WTC11 (cell line): ENCODE results near the gene PARD3B. TPM values are rescaled to one million over a fixed set of nuclear protein-coding genes. Genes with fewer than 3 reads are reported as not detected.

Experiments used
- ATAC-seq: fragments of 200-7000 bp; cut with Tn5 transposase; 2 replicates; pipeline ENCODE4 v1.10.0; 2021; ENCODE audit warnings: mild to moderate bottlenecking, moderate library complexity
- CTCF ChIA-PET: fragments of 300-600 bp; sonication (Branson Sonifier 250); formaldehyde crosslinking; loops from one replicate; lab custom pipeline; 2021; ENCODE audit warnings: antibody characterized with exemption; lab: Charles Lee
- POLR2A ChIA-PET: fragments of 350-600 bp; sonication (Branson Sonifier 250); formaldehyde crosslinking; loops from one replicate; lab custom pipeline; 2021; ENCODE audit warnings: antibody characterized with exemption; lab: Charles Lee
- DNase-seq: peaks from one replicate; pipeline ENCODE4 v3.0.0; 2021; ENCODE audit warnings: low spot score
- H3K27ac Mint-ChIP-seq: 2 replicates; pipeline ENCODE4 v1.8.0; 2021; ENCODE audit warnings: mixed read lengths
- H3K27me3 Mint-ChIP-seq: 2 replicates; pipeline ENCODE4 v1.8.0; 2021; ENCODE audit warnings: low read depth, mild to moderate bottlenecking, moderate library complexity, mixed read lengths
- H3K36me3 Mint-ChIP-seq: 2 replicates; pipeline ENCODE4 v1.8.0; 2021; ENCODE audit warnings: mixed read lengths
- H3K4me1 Mint-ChIP-seq: 2 replicates; pipeline ENCODE4 v1.8.0; 2022; ENCODE audit warnings: mixed read lengths
- H3K4me3 Mint-ChIP-seq: 2 replicates; pipeline ENCODE4 v1.8.0; 2021; ENCODE audit warnings: mild to moderate bottlenecking, moderate library complexity, mixed read lengths
- H3K9me3 Mint-ChIP-seq: 2 replicates; pipeline ENCODE4 v1.8.0; 2021; ENCODE audit warnings: mixed read lengths
- ESRRA ChIP-seq: sonication (generic); formaldehyde crosslinking; IDR thresholded peaks from 2 replicates; pipeline ENCODE4 v1.8.1; 2022; ENCODE audit warnings: mild to moderate bottlenecking, missing genetic modification reagents, borderline replicate concordance
- ETV6 ChIP-seq: sonication (generic); formaldehyde crosslinking; IDR thresholded peaks from 2 replicates; pipeline ENCODE4 v1.8.1; 2022; ENCODE audit warnings: mild to moderate bottlenecking, missing genetic modification reagents
- GRHL2 ChIP-seq: fragments of 250-450 bp; sonication (Bioruptor Pico); IDR thresholded peaks from 2 replicates; pipeline ENCODE4 v1.8.0; 2022; ENCODE audit warnings: mild to moderate bottlenecking, moderate library complexity; ENCODE audit not compliant: insufficient replicate concordance, severe bottlenecking
- MXD4 ChIP-seq: fragments of 250-450 bp; sonication (Bioruptor Pico); IDR thresholded peaks from 2 replicates; pipeline ENCODE4 v1.8.0; 2021; ENCODE audit warnings: mild to moderate bottlenecking, moderate library complexity, borderline replicate concordance
- MYBL2 ChIP-seq: sonication (generic); formaldehyde crosslinking; IDR thresholded peaks from 2 replicates; pipeline ENCODE4 v1.8.1; 2023; ENCODE audit warnings: mild to moderate bottlenecking, moderate library complexity, missing genetic modification reagents
- SMAD4 ChIP-seq: sonication (generic); formaldehyde crosslinking; IDR thresholded peaks from 2 replicates; pipeline ENCODE4 v1.8.0; 2022; ENCODE audit warnings: mild to moderate bottlenecking, missing genetic modification reagents
- TCF7 ChIP-seq: sonication (generic); formaldehyde crosslinking; IDR thresholded peaks from 2 replicates; pipeline ENCODE4 v1.8.0; 2022; ENCODE audit warnings: mild to moderate bottlenecking, low read depth, missing genetic modification reagents, moderate library complexity
- TEAD4 ChIP-seq: sonication (generic); formaldehyde crosslinking; IDR thresholded peaks from 2 replicates; pipeline ENCODE4 v1.8.0; 2022; ENCODE audit warnings: mild to moderate bottlenecking, missing genetic modification reagents
- TP53 ChIP-seq: sonication (generic); formaldehyde crosslinking; IDR thresholded peaks from 2 replicates; pipeline ENCODE4 v1.8.1; 2023; ENCODE audit warnings: mild to moderate bottlenecking, missing genetic modification reagents
- ZNF263 ChIP-seq: sonication (generic); formaldehyde crosslinking; IDR thresholded peaks from 2 replicates; pipeline ENCODE4 v1.8.1; 2022; ENCODE audit warnings: low read depth, mild to moderate bottlenecking, moderate library complexity, missing genetic modification reagents
- ZNF671 ChIP-seq: fragments of 250-450 bp; sonication (Bioruptor Pico); IDR thresholded peaks from 2 replicates; pipeline ENCODE4 v1.8.0; 2021; ENCODE audit warnings: mild to moderate bottlenecking
- total RNA-seq: library from RNA; stranded (reverse); gene quantifications from 3 replicates; pipeline ENCODE4 v1.2.3, GENCODE V29; 2021
- TF ChIP-seq, protein P1 (sequence below): sonication (generic); formaldehyde crosslinking; IDR thresholded peaks from 2 replicates; pipeline ENCODE4 v1.8.1; 2023; ENCODE audit warnings: mild to moderate bottlenecking, missing genetic modification reagents, borderline replicate concordance
- TF ChIP-seq, protein P2 (sequence below): fragments of 250-450 bp; sonication (Bioruptor Pico); IDR thresholded peaks from 2 replicates; pipeline ENCODE4 v2.1.2; 2022; ENCODE audit warnings: mild to moderate bottlenecking, moderate library complexity
- TF ChIP-seq, protein P3 (sequence below): sonication (generic); formaldehyde crosslinking; IDR thresholded peaks from 2 replicates; pipeline ENCODE4 v1.8.0; 2022; ENCODE audit warnings: missing genetic modification reagents
- TF ChIP-seq, protein P4 (sequence below): fragments of 200-600 bp; IDR thresholded peaks from 2 replicates; pipeline ENCODE4 v1.8.0; 2022; ENCODE audit warnings: antibody characterized with exemption
- TF ChIP-seq, protein P5 (sequence below): sonication (generic); formaldehyde crosslinking; IDR thresholded peaks from 2 replicates; pipeline ENCODE4 v1.8.1; 2022; ENCODE audit warnings: mild to moderate bottlenecking, moderate library complexity, missing genetic modification reagents
- TF ChIP-seq, protein P6 (sequence below): sonication (generic); formaldehyde crosslinking; IDR thresholded peaks from 2 replicates; pipeline ENCODE4 v1.8.1; 2022; ENCODE audit warnings: missing genetic modification reagents, borderline replicate concordance
- TF ChIP-seq, protein P7 (sequence below): sonication (generic); formaldehyde crosslinking; IDR thresholded peaks from 2 replicates; pipeline ENCODE4 v1.8.1; 2022; ENCODE audit warnings: low read depth, mild to moderate bottlenecking, moderate library complexity, missing genetic modification reagents, borderline replicate concordance
- TF ChIP-seq, protein P8 (sequence below): sonication (generic); formaldehyde crosslinking; IDR thresholded peaks from 2 replicates; pipeline ENCODE4 v1.8.0; 2023; ENCODE audit warnings: mild to moderate bottlenecking, missing genetic modification reagents

Gene PARD3B
- total RNA-seq, 1 experiment from 2014 or later, result 5.6 TPM

DNA sequence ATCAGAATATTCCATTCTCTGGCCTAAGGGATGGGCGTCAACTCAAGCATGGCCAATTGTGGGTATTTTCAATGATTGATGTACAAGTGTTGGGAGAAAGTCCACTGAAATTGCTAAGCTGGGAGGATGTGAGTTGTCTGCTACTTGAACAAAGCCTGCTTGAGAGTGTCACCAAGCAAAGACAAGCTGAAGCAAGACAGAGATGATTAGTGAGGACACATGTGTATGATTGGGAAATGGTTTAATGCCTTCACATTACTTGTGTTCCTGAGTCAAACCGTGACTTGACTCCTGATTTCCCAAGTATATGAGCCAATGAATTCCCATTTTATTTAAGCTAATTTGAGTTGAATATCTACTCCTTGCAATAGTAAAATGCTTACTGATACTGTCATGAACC is 1113.3 kb downstream of the PARD3B start:
- DNase-seq, result no peak

More for the DNA sequence above, 1113.3 kb downstream of the PARD3B start:
- no peaks in the 10 kb centered on the region for H3K4me1 Mint-ChIP-seq
- no peak for ATAC-seq
- TF ChIP-seq ZNF263 (CRISPR knock-in tag) (no peak), MYBL2 (CRISPR knock-in tag) (no peak), ESRRA (CRISPR knock-in tag) (no peak), TCF7 (CRISPR knock-in tag) (no peak), SMAD4 (CRISPR knock-in tag) (no peak), GRHL2 (CRISPR knock-in tag) (no peak), TEAD4 (CRISPR knock-in tag) (no peak), MXD4 (no peak), TP53 (CRISPR knock-in tag) (no peak), ZNF671 (CRISPR knock-in tag) (no peak), ETV6 (no peak)
- TF ChIP-seq, protein P1, sequence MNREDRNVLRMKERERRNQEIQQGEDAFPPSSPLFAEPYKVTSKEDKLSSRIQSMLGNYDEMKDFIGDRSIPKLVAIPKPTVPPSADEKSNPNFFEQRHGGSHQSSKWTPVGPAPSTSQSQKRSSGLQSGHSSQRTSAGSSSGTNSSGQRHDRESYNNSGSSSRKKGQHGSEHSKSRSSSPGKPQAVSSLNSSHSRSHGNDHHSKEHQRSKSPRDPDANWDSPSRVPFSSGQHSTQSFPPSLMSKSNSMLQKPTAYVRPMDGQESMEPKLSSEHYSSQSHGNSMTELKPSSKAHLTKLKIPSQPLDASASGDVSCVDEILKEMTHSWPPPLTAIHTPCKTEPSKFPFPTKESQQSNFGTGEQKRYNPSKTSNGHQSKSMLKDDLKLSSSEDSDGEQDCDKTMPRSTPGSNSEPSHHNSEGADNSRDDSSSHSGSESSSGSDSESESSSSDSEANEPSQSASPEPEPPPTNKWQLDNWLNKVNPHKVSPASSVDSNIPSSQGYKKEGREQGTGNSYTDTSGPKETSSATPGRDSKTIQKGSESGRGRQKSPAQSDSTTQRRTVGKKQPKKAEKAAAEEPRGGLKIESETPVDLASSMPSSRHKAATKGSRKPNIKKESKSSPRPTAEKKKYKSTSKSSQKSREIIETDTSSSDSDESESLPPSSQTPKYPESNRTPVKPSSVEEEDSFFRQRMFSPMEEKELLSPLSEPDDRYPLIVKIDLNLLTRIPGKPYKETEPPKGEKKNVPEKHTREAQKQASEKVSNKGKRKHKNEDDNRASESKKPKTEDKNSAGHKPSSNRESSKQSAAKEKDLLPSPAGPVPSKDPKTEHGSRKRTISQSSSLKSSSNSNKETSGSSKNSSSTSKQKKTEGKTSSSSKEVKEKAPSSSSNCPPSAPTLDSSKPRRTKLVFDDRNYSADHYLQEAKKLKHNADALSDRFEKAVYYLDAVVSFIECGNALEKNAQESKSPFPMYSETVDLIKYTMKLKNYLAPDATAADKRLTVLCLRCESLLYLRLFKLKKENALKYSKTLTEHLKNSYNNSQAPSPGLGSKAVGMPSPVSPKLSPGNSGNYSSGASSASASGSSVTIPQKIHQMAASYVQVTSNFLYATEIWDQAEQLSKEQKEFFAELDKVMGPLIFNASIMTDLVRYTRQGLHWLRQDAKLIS (CRISPR knock-in tag), result no peak
- TF ChIP-seq, protein P2, sequence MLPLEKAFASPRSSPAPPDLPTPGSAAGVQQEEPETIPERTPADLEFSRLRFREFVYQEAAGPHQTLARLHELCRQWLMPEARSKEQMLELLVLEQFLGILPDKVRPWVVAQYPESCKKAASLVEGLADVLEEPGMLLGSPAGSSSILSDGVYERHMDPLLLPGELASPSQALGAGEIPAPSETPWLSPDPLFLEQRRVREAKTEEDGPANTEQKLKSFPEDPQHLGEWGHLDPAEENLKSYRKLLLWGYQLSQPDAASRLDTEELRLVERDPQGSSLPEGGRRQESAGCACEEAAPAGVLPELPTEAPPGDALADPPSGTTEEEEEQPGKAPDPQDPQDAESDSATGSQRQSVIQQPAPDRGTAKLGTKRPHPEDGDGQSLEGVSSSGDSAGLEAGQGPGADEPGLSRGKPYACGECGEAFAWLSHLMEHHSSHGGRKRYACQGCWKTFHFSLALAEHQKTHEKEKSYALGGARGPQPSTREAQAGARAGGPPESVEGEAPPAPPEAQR, result no peak
- TF ChIP-seq, protein P3, sequence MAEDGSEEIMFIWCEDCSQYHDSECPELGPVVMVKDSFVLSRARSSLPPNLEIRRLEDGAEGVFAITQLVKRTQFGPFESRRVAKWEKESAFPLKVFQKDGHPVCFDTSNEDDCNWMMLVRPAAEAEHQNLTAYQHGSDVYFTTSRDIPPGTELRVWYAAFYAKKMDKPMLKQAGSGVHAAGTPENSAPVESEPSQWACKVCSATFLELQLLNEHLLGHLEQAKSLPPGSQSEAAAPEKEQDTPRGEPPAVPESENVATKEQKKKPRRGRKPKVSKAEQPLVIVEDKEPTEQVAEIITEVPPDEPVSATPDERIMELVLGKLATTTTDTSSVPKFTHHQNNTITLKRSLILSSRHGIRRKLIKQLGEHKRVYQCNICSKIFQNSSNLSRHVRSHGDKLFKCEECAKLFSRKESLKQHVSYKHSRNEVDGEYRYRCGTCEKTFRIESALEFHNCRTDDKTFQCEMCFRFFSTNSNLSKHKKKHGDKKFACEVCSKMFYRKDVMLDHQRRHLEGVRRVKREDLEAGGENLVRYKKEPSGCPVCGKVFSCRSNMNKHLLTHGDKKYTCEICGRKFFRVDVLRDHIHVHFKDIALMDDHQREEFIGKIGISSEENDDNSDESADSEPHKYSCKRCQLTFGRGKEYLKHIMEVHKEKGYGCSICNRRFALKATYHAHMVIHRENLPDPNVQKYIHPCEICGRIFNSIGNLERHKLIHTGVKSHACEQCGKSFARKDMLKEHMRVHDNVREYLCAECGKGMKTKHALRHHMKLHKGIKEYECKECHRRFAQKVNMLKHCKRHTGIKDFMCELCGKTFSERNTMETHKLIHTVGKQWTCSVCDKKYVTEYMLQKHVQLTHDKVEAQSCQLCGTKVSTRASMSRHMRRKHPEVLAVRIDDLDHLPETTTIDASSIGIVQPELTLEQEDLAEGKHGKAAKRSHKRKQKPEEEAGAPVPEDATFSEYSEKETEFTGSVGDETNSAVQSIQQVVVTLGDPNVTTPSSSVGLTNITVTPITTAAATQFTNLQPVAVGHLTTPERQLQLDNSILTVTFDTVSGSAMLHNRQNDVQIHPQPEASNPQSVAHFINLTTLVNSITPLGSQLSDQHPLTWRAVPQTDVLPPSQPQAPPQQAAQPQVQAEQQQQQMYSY (CRISPR knock-in tag), result no peak
- TF ChIP-seq, protein P4, sequence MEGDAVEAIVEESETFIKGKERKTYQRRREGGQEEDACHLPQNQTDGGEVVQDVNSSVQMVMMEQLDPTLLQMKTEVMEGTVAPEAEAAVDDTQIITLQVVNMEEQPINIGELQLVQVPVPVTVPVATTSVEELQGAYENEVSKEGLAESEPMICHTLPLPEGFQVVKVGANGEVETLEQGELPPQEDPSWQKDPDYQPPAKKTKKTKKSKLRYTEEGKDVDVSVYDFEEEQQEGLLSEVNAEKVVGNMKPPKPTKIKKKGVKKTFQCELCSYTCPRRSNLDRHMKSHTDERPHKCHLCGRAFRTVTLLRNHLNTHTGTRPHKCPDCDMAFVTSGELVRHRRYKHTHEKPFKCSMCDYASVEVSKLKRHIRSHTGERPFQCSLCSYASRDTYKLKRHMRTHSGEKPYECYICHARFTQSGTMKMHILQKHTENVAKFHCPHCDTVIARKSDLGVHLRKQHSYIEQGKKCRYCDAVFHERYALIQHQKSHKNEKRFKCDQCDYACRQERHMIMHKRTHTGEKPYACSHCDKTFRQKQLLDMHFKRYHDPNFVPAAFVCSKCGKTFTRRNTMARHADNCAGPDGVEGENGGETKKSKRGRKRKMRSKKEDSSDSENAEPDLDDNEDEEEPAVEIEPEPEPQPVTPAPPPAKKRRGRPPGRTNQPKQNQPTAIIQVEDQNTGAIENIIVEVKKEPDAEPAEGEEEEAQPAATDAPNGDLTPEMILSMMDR, result no peak
- TF ChIP-seq, protein P5, sequence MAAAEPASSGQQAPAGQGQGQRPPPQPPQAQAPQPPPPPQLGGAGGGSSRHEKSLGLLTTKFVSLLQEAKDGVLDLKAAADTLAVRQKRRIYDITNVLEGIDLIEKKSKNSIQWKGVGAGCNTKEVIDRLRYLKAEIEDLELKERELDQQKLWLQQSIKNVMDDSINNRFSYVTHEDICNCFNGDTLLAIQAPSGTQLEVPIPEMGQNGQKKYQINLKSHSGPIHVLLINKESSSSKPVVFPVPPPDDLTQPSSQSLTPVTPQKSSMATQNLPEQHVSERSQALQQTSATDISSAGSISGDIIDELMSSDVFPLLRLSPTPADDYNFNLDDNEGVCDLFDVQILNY (CRISPR knock-in tag), result no peak
- TF ChIP-seq, protein P6, sequence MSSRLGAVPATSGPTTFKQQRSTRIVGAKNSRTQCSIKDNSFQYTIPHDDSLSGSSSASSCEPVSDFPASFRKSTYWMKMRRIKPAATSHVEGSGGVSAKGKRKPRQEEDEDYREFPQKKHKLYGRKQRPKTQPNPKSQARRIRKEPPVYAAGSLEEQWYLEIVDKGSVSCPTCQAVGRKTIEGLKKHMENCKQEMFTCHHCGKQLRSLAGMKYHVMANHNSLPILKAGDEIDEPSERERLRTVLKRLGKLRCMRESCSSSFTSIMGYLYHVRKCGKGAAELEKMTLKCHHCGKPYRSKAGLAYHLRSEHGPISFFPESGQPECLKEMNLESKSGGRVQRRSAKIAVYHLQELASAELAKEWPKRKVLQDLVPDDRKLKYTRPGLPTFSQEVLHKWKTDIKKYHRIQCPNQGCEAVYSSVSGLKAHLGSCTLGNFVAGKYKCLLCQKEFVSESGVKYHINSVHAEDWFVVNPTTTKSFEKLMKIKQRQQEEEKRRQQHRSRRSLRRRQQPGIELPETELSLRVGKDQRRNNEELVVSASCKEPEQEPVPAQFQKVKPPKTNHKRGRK (CRISPR knock-in tag), result no peak
- TF ChIP-seq, protein P7, sequence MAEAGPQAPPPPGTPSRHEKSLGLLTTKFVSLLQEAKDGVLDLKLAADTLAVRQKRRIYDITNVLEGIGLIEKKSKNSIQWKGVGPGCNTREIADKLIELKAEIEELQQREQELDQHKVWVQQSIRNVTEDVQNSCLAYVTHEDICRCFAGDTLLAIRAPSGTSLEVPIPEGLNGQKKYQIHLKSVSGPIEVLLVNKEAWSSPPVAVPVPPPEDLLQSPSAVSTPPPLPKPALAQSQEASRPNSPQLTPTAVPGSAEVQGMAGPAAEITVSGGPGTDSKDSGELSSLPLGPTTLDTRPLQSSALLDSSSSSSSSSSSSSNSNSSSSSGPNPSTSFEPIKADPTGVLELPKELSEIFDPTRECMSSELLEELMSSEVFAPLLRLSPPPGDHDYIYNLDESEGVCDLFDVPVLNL (CRISPR knock-in tag), result no peak
- TF ChIP-seq, protein P8, sequence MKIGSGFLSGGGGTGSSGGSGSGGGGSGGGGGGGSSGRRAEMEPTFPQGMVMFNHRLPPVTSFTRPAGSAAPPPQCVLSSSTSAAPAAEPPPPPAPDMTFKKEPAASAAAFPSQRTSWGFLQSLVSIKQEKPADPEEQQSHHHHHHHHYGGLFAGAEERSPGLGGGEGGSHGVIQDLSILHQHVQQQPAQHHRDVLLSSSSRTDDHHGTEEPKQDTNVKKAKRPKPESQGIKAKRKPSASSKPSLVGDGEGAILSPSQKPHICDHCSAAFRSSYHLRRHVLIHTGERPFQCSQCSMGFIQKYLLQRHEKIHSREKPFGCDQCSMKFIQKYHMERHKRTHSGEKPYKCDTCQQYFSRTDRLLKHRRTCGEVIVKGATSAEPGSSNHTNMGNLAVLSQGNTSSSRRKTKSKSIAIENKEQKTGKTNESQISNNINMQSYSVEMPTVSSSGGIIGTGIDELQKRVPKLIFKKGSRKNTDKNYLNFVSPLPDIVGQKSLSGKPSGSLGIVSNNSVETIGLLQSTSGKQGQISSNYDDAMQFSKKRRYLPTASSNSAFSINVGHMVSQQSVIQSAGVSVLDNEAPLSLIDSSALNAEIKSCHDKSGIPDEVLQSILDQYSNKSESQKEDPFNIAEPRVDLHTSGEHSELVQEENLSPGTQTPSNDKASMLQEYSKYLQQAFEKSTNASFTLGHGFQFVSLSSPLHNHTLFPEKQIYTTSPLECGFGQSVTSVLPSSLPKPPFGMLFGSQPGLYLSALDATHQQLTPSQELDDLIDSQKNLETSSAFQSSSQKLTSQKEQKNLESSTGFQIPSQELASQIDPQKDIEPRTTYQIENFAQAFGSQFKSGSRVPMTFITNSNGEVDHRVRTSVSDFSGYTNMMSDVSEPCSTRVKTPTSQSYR (CRISPR knock-in tag), result no peak
- H3K9me3 Mint-ChIP-seq, result no peaks in the 10 kb centered on the region
- H3K27me3 Mint-ChIP-seq, result no peaks in the 10 kb centered on the region; the same call in none of the 2 replicates
- CTCF ChIA-PET, result no interaction called here
- H3K4me3 Mint-ChIP-seq, result no peak overlapping the region
- H3K27ac Mint-ChIP-seq, result no peak overlapping the region
- POLR2A ChIA-PET, result no interaction called here
- H3K36me3 Mint-ChIP-seq, result no peaks in the 10 kb centered on the region
